HG02943 (cell line): ENCODE data around the gene GARRE1.
"Not testable (repeated sequence)": the region's sequence is repeated elsewhere in the genome, so short reads cannot be mapped to it uniquely, and the experiment has no call there.

Experiments
- ATAC-seq: cut with Tn5 transposase; IDR thresholded peaks from one replicate; pipeline ENCODE4 v1.9.1; 2021; ENCODE audit warnings: mild to moderate bottlenecking, low read depth, moderate library complexity; ENCODE audit not compliant: unreplicated experiment

GARRE1 gene

DNA sequence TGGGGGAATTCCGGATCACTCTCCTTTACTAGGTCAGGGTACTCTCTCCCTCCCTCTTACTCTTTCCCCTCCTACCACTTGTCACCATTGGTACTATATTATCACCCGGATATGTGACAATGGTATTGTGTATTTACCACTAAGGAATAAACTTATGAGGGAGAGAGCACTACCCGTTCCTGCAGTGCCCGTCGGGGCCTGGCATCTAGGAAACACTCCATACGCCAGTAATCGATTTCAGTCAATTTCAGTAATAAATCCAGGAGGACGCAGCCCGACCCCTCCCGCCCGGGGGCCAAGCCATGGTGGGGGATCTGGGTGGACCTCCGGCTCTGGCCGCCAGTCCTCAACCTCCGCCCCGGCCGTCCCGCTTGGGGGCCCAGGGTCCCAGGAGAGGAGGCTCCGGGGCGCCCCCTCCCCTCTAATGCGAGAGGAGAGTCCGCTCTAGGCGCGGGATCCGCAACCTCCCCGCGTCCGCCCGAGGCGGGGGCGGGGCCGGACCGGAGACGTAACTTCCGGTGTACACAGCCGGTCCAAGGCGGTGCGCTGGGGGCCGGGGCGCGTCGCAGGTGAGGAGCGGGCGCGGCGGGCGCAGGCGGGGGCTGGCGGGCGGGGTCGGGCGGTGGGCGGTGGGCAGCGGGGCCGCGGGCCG lies at the start of gene GARRE1:
Gene GARRE1, plus strand, starts transcription at position 509 of the 652 bp plus-strand sequence. CDS start 45,920 bp downstream, outside the sequence.
- peak; percentile 78 for ATAC-seq

GRCh38 chr19:34205324-34205723 lies 49.0 kb upstream of the GARRE1 start:
- not testable (repeated sequence) for ATAC-seq

DNA sequence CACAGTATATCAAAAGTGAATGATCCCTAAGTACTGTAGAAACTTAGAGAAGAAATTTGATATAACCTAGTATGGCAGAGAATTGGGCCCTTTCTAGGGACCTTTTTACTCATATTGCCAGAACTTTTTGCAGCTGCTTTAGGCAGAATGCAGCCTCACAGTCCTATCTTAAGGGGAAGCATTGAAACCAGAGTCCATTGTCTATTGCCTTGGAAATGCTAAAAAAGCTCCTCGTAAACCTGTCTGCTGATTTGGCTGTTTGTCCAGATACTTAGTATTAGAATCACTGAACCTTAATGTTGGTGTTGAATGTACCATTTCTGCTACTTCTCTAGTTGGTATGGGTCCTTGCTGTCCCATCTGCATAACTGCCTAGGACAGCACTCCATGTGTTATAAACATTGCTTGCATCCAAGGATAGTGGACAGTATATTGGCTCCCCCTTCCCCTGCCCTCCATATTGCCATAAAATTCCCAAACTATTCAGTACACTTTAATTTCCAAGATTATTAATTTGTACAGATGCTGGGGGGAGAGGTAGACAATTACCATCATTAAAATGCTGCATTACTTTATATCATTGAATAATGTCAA lies 46.0 kb upstream of the GARRE1 start:
- no peak for ATAC-seq

DNA sequence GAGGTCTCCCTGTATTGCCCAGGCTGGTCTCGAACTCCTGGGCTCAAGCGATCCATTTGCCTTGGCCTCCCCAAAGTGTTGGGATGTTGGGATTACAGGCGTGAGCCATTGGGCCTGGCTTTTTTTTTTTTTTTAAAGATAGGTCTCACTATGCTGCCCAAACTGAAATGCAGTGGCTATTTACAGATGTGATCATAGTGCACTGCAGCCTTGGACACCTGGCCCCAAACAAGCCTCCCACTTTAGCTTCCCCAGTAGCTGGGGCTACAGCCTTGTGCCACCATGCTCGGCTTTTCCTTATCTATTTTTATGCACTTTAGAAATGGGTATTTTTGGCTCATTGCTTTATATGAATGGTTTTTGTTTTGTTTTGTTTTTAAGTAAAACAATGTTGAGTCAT lies 44.6 kb upstream of the GARRE1 start:
- ATAC-seq: no peak

GRCh38 chr19:34213283-34213682 lies 41.1 kb upstream of the GARRE1 start:
- ATAC-seq: no peak

DNA sequence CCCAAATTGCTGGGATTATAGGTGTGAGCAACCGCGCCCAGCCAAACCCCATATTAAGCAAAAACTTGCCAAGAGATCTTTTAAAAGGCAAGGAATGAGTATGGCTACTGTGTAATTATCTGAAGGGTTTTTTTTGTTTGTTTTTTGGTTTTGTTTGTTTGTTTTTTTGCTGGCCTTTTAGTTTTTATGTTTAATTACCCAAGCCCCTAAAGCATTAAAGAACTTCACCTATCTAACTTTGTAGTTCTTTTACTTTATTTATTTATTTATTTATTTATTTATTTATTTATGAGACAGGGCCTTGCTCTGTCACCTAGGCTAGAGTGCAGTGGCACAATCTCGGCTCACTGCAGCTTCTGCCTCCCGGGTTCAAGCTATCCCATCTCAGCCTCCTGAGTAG lies 40.3 kb upstream of the GARRE1 start:
- ATAC-seq: no peak

DNA sequence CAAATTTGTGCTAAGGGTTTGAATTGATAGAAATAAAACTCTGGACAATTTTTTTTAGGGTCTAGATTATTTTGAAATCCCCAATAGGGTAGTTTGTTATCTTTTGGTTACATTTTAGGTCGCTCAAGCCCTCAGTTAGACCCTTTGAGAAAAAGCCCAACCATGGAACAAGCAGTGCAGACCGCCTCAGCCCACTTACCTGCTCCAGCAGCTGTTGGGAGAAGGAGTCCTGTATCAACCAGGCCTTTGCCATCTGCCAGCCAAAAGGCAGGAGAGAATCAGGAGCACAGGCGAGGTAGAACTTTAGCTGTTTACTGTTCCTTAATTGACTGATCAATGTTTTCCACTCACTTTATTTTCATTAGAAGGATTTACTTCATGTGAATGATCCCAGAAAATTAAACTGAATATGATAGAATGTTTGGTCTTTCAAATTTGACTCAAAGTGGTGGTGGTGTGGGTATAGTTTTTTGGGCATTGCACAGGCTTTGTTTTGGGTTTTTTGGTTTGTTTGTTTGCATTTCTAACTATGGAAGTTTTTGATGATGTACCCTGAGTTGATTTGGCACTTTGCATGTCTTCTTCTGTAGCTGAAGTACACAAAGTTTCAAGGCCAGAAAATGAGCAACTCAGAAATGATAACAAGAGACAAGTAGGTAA lies 39.2 kb upstream of the GARRE1 start:
- ATAC-seq: no peak

DNA sequence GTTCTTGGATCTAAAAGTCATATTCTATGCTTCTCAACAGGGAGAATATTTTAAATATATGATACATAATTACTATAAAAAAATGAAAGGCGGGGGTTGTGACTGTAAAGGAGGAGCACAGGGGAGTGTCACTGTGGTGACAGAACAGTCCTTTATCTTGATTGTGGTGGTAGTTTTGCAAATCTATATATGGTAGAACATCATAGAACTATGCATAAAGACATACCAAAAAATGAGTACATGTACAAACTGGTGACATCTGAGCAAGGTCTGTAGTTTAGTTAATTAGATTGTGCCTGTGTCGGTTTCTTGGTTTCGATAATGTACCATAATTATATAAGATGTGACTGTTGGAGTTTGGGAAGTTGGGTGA lies 38.7 kb upstream of the GARRE1 start:
- ATAC-seq: no peak

DNA sequence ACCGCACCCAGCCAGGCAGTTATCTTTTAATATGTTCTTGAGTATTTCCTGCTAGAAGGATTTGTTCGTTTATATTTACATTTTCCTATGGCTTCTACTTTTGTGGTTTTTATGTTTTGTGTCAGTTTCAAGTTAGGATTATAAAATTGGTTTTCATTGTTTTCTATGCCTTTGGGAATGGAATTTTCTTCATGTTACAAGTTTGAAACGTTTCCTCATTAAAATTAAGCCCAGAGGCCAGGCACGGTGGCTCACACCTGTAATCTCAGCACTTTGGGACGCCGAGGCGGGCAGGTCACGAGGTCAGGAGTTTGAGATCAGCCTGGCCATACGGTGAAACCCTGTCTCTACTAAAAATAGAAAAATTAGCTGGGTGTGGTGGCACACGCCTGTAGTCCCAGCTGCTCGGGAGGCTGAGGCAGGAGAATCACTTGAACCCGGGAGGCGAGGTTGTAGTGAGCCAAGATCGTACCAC lies 37.6 kb upstream of the GARRE1 start:
- ATAC-seq: not testable (repeated sequence)

DNA sequence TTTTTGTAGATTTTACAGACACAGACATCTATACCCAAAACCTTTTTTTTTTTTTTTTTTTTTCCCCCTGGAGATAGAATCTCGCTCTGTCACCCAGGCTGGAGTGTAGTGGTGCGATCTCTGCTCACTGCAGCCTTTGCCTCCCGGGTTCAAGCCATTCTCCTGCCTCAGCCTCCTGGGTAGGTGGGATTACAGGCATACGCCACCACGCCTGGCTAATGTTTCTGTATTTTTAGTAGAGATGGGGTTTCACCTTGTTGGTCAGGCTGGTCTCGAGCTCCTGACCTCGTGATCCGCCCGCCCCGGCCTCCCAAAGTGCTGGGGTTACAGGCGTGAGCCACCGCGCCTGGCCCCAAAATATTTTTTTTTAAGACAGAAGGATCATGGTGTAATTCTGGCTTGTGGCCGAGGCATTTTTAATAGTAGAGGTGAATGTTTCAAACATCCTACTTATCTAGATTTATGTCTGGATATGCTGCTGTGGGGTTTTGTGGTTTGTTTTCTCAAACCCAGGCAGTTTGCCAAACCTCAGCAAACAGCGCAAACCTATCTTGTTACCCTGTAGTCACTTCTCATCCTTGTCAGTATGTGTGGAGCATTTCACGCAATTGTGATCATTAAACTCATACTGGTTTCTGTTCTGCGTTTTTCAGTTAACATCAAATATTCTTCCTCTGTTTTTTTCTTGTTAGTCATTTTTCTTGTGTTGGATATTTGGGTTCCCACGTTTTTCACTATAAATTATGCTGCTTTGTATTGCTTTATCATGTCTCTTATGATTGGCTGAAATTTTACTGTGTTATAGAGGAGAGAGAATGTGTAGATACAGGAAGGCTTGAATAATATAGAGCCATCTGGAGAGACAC lies 36.2 kb upstream of the GARRE1 start:
- ATAC-seq: no peak

- ATAC-seq: no peak
These were observed 35.6 kb upstream of the GARRE1 start for GRCh38 chr19:34218818-34219164.

GRCh38 chr19:34220472-34221063 lies 33.8 kb upstream of the GARRE1 start:
- ATAC-seq: no peak

DNA sequence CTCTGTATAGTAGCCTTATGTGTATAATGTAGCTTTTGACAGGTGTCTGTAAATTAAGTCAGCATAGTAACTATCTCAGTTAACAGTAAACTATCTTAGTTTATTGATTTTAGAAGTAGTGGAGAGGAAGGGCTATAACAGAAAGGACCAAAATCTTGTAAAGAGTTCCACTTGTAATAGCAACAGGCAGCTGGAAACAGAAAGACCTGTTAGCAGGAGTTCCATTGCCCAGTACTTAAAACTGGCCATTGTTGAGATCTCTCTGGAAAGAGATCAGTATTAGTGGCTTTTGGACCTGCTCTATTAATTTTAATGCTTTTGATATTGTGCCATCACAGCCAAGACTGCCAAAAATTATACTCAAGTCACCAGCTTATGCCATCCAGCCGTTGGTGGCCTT lies 32.0 kb upstream of the GARRE1 start:
- ATAC-seq: no peak

DNA sequence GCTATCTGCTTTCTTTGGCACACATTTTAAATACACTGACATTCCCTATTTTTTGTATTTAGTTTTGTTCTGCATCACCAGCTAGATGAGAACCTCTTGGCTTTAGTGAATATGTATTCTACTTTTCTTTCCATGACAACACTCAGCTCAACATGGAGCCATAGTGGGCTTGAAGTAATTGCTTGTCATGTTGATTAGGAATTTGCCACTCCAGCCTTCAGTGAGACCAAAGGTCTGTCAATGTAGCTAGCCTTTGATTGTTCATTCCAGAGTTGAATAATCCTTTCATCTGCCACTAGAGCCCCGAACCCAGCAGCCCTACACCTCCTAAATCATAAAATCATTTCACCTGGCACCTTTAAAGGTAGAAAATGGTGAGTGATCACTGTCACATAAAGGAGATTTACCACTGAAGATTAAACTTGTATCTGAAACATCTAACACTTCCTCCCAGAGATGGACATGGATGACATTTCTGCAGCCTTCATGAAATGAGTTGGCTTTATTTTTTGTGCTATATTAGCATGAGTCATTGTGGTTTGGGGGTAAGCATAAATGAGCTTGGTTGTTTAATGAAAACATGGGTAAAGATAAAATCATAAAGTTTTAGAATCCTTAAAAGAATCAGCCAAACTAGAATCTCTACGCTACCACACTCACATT lies 29.2 kb upstream of the GARRE1 start:
- no peak for ATAC-seq

- ATAC-seq: no peak
These were observed 28.7 kb upstream of the GARRE1 start for GRCh38 chr19:34225659-34226015.

GRCh38 chr19:34226036-34226435 lies 28.3 kb upstream of the GARRE1 start:
- no peak for ATAC-seq

DNA sequence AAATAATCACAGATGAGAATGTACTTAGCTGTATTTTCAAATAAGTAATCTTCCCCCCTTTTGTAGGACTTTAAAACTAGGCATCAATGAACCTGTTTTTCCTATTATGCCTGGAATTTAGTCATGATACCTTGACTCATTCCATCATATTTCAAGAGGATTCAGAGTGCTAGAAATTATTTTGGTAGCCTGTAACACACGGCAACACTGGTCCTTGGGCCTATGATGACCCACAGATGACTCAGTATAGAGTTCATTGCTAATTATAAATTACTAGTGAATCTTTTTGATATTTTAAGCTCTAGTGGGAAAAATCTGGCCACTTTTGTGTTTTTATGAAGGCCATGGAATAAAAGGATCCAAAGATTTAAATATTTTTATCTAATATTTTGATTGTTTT lies 26.0 kb upstream of the GARRE1 start:
- no peak for ATAC-seq

DNA sequence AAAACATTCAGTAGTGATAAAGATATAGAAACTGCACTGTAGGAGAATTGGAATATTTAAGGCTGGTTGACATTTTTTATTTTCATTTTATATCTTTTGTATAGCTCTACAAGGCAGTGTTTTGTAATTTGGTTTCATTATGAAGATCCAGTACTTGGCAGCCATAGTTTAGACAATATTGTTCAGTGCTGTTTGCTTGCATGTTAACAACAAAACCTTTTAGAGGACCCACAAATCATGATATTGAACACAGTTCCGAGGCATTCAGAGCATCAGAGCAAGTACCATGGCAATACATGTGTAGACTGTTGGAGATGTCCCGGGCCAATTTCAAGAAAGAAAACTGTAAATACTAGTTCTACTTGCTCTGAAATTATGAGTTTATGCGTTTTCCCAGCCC lies 25.6 kb upstream of the GARRE1 start:
- ATAC-seq: no peak

- no peak for ATAC-seq
These were observed 24.6 kb upstream of the GARRE1 start for GRCh38 chr19:34229721-34230120.

- no peak for ATAC-seq
These were observed 23.5 kb upstream of the GARRE1 start for GRCh38 chr19:34230820-34231219.
